GM10847 (cell line): Measurements from ENCODE around the gene CAPN7.

Experiments used
- POLR2A ChIP-seq: IDR thresholded peaks from 2 replicates; pipeline ENCODE4 v1.6.1; 2011; ENCODE audit not compliant: insufficient read length; ENCODE audit errors: extremely low read depth

Gene CAPN7

DNA sequence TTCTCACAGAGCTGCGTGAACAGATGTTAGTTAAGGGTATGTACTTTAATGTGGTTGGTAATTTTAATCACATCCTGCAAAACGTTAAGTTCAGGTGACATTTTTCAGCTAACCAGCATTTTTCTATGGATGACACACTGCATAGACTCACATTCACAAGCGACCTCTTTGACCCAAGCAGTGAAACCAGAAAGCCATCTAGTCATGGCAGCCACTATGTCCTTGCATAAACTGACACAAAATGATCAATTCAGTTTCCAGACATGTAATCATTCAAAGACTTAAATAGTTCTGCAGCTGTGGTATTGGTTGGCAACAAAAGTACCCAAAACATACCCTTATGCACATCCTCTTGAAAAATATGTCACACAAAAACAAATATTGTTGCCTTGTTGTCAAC is 7.4 kb upstream of the CAPN7 start:
- no peak for TF ChIP-seq POLR2A

DNA sequence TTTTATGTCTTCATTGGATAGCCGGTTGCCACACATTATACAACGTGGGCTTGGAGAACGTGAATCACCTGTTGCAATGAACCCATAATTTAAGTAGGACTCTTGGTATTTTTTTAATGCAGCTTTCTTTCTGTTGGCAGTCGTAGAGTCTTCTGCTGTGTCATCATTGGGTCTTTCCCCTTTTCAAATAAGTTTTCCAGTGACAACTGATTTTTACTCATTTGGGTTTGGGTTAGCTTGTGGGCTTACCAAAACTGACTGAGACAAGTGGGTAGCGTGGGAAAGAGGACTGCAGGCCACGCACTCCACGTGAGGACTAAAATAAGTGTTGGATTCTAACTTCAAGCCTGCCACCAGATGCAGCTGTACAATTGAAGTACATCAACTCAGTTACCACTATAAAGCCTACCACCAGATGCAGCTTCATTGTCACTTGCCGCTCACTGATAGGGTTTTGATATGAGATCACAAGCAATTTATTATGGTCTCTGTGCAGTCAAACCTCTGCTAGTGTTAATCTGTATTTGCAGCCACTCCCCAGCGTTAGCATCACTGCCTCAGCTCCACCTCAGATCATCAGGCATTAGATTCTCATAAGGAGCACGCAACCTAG is 6.4 kb upstream of the CAPN7 start:
- TF ChIP-seq POLR2A = no peak

DNA sequence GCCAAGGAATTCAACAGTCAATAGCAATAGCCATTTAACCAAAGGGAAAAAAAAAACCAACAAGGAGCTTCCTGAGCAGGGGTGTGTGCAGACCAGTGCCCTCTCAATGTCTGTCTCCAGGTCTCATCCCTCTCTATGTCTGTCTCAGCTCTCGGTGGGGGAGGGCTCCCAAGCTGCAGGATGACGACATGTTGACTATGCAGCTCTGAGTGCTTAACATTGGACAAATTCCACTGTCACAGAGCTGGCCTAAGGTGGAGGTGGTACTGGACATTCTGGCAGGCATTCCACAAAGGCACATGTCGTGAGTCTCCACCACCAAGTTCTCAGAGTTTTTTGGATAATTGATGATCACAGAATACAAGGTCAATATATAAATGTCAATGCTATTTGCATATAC is 2.0 kb upstream of the CAPN7 start:
- TF ChIP-seq POLR2A = no peak

DNA sequence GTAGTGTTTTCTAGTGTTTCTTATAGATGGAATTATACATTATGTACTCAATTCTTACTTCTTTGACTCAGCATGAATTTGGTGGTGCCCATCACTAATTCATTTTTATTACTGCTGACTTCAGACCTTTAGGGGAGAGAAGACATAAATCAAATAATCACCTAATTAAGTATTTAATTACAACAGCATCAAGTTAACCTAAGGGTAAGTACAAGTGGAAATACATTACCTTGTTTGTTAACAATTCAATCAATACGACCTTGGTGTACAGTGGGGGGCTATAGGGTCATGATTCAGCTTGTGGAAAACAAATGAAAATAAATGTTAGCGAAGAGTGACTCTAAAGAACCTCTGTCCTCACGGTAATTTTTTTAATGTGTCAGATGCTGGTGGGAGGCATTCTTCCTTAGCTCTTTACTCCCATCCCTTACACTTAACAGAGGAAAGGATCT is 538 bp upstream of the CAPN7 start:
- no peak for TF ChIP-seq POLR2A

DNA sequence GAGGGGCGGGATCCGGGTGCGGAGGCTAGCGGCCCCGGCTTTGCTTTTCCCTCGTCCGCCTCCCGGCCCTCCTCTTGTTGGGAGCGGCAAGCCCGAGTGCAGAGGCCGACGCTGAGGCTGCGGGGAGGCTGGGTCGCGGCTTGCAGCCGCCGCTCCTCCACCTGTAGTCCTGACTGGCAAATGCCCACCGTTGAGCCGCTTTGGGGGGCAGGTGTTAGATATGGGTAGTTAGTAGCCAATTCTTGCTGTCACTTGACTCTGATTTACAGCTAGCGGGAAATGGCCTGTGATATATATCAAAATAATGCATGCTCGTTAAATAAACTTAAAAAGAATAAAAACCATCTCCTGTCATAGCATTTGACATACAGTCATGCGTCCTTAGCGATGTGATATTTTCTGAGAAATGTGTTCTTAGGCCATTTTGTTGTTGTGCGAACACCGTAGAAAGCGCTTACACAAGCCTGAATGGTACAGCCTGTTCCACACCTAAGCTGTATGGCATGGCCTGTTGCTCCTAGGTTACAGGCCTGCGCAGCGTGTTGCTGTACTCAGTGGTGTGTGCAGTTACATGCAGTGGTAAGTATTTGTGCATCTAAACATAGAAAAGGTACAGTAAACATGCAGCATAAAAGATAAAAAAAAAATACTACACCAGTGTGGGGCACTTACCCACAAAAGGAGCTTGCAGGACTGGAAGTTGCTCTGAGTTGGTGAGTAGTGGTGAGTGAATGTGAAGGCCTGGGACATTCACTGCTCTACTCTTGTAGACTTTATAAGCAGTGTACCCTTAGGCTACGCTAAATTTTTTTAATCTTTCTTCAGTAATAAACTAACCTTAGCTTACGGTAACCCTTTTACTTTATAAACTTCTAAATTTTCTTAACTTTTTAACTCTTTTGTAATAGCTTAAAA is 873 bp downstream of the CAPN7 start:
- no peak for TF ChIP-seq POLR2A

DNA sequence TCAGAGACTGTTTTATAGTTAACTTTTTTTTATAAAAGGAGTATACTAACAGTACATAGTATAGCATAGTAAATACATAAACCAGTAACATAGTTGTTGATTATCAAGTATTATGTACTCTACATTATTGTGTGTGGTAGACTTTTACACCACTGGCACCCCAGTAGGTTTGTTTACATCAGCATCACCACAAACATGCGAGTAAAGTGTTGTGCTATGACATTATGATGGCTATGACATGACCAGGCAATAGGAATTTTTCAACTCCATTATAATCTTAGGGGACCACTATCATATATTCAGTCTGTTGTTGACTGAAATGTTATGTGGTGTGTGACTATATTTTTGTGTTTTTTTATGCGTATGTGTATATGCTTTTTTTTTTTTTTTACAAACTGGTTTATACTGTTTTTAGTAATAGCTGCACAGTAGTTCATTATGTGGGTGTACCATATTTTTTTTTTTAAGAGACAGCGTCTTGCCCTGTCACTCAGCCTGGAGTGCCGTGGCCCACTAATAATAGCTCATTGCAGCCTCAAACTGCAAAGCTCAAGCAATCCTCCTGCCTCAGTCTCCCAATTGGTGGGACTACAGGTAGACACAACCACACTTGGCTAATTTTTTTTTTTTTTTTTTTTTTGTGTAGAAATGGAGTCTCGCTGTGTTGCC is 1.9 kb downstream of the CAPN7 start:
- TF ChIP-seq POLR2A = no peak

DNA sequence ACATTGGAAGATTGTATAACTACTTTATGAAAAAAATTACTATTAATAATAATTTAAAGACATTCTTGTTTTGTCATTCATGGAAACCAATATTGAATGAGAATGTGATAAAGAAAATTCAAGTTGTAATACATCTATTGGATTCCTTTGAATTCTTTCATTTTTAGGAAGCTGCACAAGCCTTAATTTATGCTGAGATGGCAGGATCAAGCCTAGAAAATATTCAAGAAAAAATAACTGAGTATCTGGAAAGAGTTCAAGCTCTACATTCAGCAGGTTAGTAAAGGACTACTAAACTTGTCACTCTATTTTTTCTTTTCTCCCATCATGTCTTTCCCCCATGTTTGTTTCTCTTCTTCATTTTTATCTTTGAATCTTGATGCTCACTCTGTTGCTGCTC is 5.9 kb downstream of the CAPN7 start:
- TF ChIP-seq POLR2A = no peak

DNA sequence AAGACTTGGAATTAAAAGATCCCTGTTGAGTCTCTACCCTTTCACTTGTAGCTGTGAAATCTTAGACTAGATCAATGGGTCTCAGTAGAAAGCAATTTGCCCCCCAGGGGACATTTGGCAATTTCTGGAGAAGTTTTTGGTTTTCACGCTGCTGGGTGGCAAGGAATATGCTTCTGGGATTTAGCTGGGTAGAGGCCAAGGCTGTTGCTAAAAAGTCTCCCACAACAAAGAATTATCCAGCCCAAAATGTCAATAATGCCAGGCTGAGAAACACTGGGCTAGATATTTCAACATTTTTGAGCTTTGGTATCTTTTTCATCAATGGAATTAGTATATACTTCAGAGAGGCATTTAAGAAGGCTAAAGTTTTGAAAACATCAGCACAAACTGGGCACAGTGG is 8.7 kb downstream of the CAPN7 start:
- no peak for TF ChIP-seq POLR2A

DNA sequence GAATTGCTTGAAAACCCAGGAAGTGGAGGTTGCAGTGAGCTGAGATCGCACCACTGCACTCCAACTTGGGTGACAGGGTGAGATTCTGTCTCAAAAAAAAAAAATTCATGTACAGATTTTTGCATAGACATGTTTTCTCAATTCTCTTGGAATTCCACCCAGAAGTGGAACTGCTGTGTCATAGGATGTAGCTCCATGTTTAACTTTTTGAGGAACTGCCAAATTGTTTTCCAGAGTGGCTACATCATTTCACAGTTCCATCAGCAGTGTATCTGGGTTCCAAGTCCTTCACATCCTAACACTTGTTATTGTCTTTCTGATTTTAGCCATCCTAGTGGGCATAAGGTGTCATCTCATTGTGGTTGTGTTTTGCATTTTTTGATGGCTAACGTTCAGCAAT is 9.9 kb downstream of the CAPN7 start:
- TF ChIP-seq POLR2A = no peak

DNA sequence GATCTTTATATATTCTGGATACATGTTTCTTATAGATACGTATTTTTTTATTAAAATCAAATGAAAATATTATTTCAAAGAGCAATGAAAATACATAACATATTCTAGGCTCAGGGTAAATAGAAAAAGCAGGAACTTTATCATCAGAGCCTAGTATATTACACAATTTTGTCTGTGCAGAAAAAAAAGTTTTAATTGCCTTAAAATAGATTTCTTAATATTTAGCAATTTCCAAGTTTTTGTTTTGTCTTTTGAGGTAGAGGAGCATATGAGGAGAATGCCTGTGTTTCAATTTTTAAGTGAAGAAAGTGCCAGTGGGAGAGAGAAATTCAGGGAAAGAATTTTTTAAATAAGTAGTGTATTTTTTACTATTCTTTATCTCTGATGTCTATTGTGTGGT is 10.5 kb downstream of the CAPN7 start:
- no peak for TF ChIP-seq POLR2A

DNA sequence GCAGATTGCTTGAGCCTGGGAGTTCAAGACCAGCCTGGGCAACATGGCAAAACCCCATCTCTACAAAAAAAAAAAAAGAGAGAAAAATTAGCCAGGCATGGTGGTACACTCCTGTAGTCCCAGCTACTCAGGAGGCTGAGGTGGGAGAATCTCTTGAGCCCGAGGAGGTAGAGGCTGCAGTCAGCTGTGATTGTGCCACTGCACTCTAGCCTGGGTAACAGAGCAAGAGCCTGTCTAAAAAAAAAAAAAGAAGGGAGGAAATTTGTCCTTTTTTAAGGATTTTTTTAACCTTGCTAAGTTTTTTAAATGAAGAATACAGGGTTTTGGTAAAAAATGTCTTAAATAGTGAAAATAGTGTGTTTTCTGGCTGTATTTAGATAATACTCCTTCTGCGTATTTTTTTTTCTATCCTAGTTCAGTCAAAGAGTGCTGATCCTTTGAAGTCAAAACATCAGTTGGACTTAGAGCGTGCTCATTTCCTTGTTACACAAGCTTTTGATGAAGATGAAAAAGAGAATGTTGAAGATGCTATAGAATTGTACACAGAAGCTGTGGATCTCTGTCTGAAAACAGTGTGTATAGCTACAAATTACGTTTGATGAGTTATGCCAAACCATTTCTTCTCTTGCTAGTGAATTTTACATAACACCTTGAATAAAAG is 11.1 kb downstream of the CAPN7 start:
- no peak for TF ChIP-seq POLR2A

DNA sequence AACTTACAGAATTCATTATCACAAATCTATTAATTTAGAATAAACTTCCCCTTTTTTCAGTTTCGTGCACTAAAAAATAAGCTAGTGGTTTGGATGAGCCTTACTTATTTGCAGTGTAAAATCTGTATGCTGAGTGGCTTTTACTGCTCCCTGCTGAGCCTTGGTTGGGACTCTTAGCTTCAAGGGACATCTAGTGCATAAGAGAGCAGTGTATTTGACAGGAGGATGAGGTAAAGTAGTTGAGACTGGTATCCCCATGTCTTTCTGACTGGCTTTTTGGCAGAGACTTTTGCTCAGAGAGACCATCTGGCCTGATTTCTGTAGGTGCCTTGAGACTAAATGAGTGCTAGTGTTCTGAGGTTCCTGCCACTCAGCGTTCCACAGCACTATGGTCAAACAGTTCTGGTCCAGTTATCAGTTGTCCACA is 11.8 kb downstream of the CAPN7 start:
- no peak for TF ChIP-seq POLR2A

DNA sequence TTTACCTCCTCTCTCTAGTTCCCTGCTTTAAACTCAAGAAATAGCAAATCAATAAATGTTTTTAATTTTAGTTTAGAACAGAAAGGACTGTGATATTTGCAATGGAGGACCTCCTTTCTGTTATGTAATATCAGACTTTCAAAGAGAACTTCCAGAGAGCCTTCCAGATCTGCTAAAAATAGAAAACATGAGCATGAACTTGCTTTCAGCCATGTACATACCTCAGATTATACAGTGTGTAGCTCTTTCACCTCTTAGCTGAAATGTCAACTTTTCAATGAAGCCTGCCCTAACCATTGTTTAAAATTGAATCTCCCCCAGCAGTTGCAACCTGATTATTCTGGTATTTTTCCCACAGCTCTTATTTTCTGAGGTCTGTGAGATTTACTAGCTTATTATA is 12.6 kb downstream of the CAPN7 start:
- TF ChIP-seq POLR2A = no peak

DNA sequence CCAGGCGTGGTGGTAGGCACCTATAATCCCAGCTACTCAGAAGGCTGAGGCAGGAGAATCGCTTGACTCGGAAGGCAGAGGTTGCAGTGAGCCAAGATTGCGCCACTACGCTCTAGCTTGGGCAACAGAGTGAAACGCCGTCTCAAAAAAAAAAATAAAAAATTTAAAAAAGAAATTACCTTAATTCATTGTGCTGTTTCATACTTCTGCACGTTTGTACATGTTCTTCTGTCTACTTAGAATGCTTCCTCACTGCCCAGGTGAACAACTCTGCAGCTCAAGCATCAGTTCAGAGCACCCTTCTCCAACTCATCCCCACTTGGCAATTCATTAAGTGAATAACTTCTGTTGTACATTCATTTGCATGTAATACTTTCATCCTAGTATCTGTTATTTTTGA is 14.0 kb downstream of the CAPN7 start:
- TF ChIP-seq POLR2A = no peak

DNA sequence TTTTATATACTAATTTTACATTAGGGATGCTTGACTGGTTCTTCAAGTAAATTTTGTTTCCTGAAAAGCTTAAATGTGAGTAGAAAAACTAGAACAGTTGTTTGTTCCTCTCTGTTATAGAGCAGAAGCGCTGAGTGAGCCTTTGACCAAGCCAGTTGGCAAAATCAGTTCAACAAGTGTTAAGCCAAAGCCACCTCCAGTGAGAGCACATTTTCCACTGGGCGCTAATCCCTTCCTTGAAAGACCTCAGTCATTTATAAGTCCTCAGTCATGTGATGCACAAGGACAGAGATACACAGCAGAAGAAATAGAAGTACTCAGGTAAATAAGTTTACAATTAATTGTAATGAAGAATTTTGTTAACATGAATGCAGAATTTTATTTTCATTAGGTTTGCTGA is 14.6 kb downstream of the CAPN7 start:
- TF ChIP-seq POLR2A = no peak
